Lung (tissue), 12 donors: ENCODE results near the gene BCR. TPM values are rescaled to one million over a fixed set of nuclear protein-coding genes. Genes with fewer than 3 reads are reported as not detected.
A peak's percentile ranks its signal among the peaks of the same experiment; 100 is the strongest.

Experiments used
- ATAC-seq: fragments of 200-7000 bp; cut with Tn5 transposase; one replicate; pipeline ENCODE4 v1.9.1; 2020; ENCODE audit warnings: moderate number of reproducible peaks; ENCODE audit not compliant: insufficient read depth, low FRiP score
- DNase-seq, 3 donors: peaks; one replicate each; pipeline ENCODE4 v3.0.0-alpha.2; 2013 to 2017
- H3K27ac ChIP-seq, 2 donors: one replicate each; pipeline ENCODE4 v1.5.1; 2013; ENCODE audit warnings: mild to moderate bottlenecking in 2 of 2, moderate library complexity in 2 of 2, control low read depth in 1 of 2, inconsistent platforms in 1 of 2, low read depth in 1 of 2, low read length in 1 of 2
- H3K27me3 ChIP-seq, 3 donors: one replicate each; pipeline ENCODE4 v1.5.1; 2013; ENCODE audit warnings: low read length in 2 of 3; ENCODE audit not compliant: control insufficient read depth in 3 of 3, insufficient read depth in 3 of 3
- H3K36me3 ChIP-seq, 4 donors: one replicate each; pipeline ENCODE4 v1.5.1; 2013; ENCODE audit warnings: low read length in 4 of 4, mild to moderate bottlenecking in 1 of 4, moderate library complexity in 1 of 4; ENCODE audit not compliant: control insufficient read depth in 4 of 4, insufficient read depth in 4 of 4
- H3K4me1 ChIP-seq, 5 donors: one replicate each; pipeline ENCODE4 v1.5.1; 2013; ENCODE audit warnings: low read length in 5 of 5, mild to moderate bottlenecking in 2 of 5, moderate library complexity in 1 of 5; ENCODE audit not compliant: control insufficient read depth in 5 of 5, insufficient read depth in 5 of 5
- H3K4me3 ChIP-seq: one replicate; pipeline ENCODE4 v1.5.1; 2013; ENCODE audit warnings: mild to moderate bottlenecking, control low read depth, moderate library complexity
- H3K9ac ChIP-seq, 2 donors: one replicate each; pipeline ENCODE4 v1.5.1; 2013; ENCODE audit warnings: low read length in 2 of 2, control low read depth in 1 of 2; ENCODE audit not compliant: insufficient read depth in 1 of 2
- H3K9me3 ChIP-seq, 4 donors: one replicate each; pipeline ENCODE4 v1.5.1; 2013; ENCODE audit warnings: low read length in 3 of 4, mild to moderate bottlenecking in 1 of 4, moderate library complexity in 1 of 4; ENCODE audit not compliant: control insufficient read depth in 4 of 4, insufficient read depth in 3 of 4
- WGBS, 2 donors: extraction: QIAGEN DNeasy Blood & Tissue Kit; methylation state at CpG; one replicate each; pipeline ENCODE4 v1.1.7; 2013; 5-methylcytosine and 5-hydroxymethylcytosine counted together
- polyA plus RNA-seq, 2 donors: library from polyadenylated mRNA; stranded (reverse); fragments of 200-250 nt; gene quantifications; one replicate each; pipeline ENCODE4 v1.2.1, GENCODE V29; 2013
- total RNA-seq, 2 donors: library from RNA; depleted of rRNA in 1 of 2; stranded (reverse); fragments of >200 nt in 1 of 2; gene quantifications; one replicate each; pipeline ENCODE4 v1.2.1, GENCODE V29; 2014 to 2021
- TF ChIP-seq, protein P1 (sequence below): IDR thresholded peaks from 2 replicates; pipeline ENCODE4 v1.5.1; 2012; ENCODE audit warnings: mild to moderate bottlenecking; ENCODE audit errors: control extremely low read depth, extremely low read depth
- donor health status: control.
- donor health status: control.
- donor health status: Bipolar disorder and iron deficiency.
- donor health status: healthy.
- donor health status: DM: yes; HTN: yes; CAD: no.

The BCR gene
- total and polyA plus RNA-seq, 4 donors = 21.8 to 67.3 (median 31.8) TPM

- Histone ChIP-seq H3K27ac (no peak overlapping the region), H3K4me3 (no peak overlapping the region), H3K4me1 (peaks cover under 1 to 21% (median 11%) of the 10 kb centered on the region in 5 donors), H3K36me3 (no peaks in the 10 kb centered on the region), H3K9me3 (no peaks in the 10 kb centered on the region), H3K27me3 (no peaks in the 10 kb centered on the region), H3K9ac (no peak overlapping the region)
- TF ChIP-seq, protein P1, sequence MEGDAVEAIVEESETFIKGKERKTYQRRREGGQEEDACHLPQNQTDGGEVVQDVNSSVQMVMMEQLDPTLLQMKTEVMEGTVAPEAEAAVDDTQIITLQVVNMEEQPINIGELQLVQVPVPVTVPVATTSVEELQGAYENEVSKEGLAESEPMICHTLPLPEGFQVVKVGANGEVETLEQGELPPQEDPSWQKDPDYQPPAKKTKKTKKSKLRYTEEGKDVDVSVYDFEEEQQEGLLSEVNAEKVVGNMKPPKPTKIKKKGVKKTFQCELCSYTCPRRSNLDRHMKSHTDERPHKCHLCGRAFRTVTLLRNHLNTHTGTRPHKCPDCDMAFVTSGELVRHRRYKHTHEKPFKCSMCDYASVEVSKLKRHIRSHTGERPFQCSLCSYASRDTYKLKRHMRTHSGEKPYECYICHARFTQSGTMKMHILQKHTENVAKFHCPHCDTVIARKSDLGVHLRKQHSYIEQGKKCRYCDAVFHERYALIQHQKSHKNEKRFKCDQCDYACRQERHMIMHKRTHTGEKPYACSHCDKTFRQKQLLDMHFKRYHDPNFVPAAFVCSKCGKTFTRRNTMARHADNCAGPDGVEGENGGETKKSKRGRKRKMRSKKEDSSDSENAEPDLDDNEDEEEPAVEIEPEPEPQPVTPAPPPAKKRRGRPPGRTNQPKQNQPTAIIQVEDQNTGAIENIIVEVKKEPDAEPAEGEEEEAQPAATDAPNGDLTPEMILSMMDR = no peak
- WGBS, 2 donors = 40 to 59% methylated on average over 4 of the region's 4 CpGs
- no peak for DNase-seq
- ATAC-seq = no peak
Observed at GRCh38 chr22:23187211-23187610, 6.9 kb downstream of the BCR start.

DNA sequence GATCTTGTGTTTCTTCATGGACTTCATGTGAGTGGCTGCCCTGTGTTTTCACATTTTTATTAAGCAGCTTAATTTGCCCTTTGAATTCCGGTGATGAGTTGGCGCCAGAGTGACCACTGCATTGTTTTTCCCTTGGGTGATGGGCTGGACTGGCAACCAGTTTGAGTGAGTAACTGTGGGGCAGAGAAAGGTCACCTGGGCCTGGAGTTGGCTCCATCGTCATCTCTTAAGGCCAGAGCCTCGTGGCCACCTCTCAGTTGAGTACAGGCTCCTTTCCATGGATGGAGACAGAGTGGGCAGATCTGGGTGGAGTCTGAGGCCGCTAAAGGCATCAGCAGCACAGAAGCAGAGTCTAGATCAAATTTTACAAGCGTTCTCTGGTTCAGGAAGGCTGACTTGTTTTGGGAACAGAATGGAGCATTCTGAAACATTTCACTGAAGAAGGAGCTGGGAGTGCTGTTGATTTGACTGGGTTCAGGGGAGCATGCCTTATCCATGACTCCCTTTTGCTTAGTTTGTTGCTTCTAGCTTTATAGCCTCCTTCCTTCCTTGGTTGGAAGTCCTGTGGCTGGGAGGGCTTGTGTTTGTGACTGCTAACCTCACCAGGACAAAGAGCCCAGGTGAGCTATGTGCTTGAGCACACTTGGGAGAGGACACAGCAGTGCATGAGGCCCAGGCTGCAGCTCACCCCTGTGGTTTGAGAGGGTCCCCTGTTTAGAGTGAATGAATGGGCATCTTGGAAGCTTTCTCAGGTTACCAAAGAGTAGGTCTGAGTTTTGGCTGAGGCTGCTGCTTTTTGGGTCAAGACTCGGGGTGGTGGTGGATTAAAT lies 7.8 kb downstream of the BCR start:
- H3K9ac ChIP-seq = no peak overlapping the region

GRCh38 chr22:23190526-23190925 lies 10.2 kb downstream of the BCR start:
- DNase-seq (no peak), ATAC-seq (no peak)
- peaks cover 0 to 18% (median 5%) of the 10 kb centered on the region in 5 donors for H3K4me1 ChIP-seq
- peak overlapping the region in 1 of 2 donors; percentile 18 for H3K27ac ChIP-seq
- no peaks in the 10 kb centered on the region for H3K27me3 ChIP-seq
- no peak overlapping the region for H3K9ac ChIP-seq
- 86 to 93% methylated on average over 9 of the region's 9 CpGs for WGBS, 2 donors
- H3K36me3 ChIP-seq = no peaks in the 10 kb centered on the region
- TF ChIP-seq, protein P1 = no peak
- no peaks in the 10 kb centered on the region for H3K9me3 ChIP-seq
- no peak overlapping the region for H3K4me3 ChIP-seq

More for the DNA sequence above, 7.8 kb downstream of the BCR start:
- DNase-seq (no peak), ATAC-seq (no peak)
- Histone ChIP-seq H3K27me3 (no peaks in the 10 kb centered on the region), H3K9me3 (no peaks in the 10 kb centered on the region), H3K27ac (no peak overlapping the region), H3K36me3 (no peaks in the 10 kb centered on the region), H3K4me1 (peaks cover 0 to 15% (median 13%) of the 10 kb centered on the region in 5 donors), H3K4me3 (no peak overlapping the region)
- 82 to 85% methylated on average over 7 of the region's 7 CpGs for WGBS, 2 donors
- TF ChIP-seq, protein P1 = no peak
